Fibroblast of lung (primary cell): ENCODE results near the gene SPATA21.
"Not testable (repeated sequence)": the region's sequence is repeated elsewhere in the genome, so short reads cannot be mapped to it uniquely, and the experiment has no call there.

ENCODE experiments used
- CTCF ChIP-seq, 2 donors: IDR thresholded peaks in 1 of 2; conservative IDR thresholded peaks in 1 of 2; 1 replicate in 1 of 2; 2 replicates in 1 of 2; pipeline ENCODE4 v1.5.1; 2011 to 2012; ENCODE audit warnings: low read length in 2 of 2, control low read depth in 1 of 2, inconsistent platforms in 1 of 2, low read depth in 1 of 2, mild to moderate bottlenecking in 1 of 2
- EZH2 ChIP-seq: IDR thresholded peaks from 2 replicates; pipeline ENCODE4 v1.5.1; 2012; ENCODE audit warnings: low read length, control low read depth, mild to moderate bottlenecking; ENCODE audit errors: missing control alignments

DNA sequence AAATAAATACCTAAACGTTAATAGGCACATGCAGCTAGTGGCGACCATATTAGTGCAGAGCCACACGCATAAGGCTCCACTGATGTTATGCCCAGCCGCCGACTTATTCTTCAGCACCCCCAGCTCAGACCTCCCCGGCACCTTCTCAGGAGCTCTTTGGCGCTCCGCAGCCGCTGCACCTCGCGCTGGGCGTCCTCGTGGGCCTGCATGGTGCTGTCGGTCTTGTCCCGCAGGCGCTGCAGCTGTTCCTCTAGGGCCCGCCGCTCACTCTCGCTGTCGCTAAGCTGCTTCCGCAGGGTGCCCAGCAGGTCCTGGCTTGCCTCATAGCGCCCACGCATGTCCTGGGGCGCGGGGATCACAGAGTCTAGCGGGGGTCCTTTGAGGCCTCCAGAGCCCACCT, 45.9 kb upstream of the SPATA21 start:
- not testable (repeated sequence) for TF ChIP-seq CTCF (conservative IDR thresholded peaks at IDR 0.05 in 1 of 2, IDR thresholded peaks at IDR 0.05 in 1 of 2; ENCODE audit: low read depth in 1 of 2, low read length in 2 of 2); EZH2
